Cardiac muscle cell (in vitro differentiated cells and primary cell): ENCODE data around the gene TPP1. TPM values are rescaled to one million over a fixed set of nuclear protein-coding genes. Genes with fewer than 3 reads are reported as not detected.

ENCODE experiments used
- DNase-seq, 2 donors: peaks; one replicate each; pipeline versions ENCODE4 v3.0.0 to v3.0.0-alpha.2; 2010 to 2017; ENCODE audit warnings: low read depth in 1 of 2, low spot score in 1 of 2
- H3K27ac ChIP-seq: fragments of 200-600 bp; sonication (generic); 2 replicates; pipeline ENCODE4 v1.5.1; 2016
- H3K27me3 ChIP-seq: fragments of 200-600 bp; sonication (generic); 2 replicates; pipeline ENCODE4 v1.6.0; 2016; ENCODE audit warnings: control low read depth
- H3K36me3 ChIP-seq: fragments of 200-600 bp; sonication (generic); 2 replicates; pipeline ENCODE4 v1.5.1; 2016; ENCODE audit warnings: control low read depth
- H3K4me1 ChIP-seq: fragments of 200-600 bp; sonication (generic); 2 replicates; pipeline ENCODE4 v1.8.1; 2017; ENCODE audit warnings: low read depth, mild to moderate bottlenecking, mixed run types
- H3K4me3 ChIP-seq: fragments of 200-600 bp; sonication (generic); 2 replicates; pipeline ENCODE4 v1.5.1; 2016; ENCODE audit warnings: mild to moderate bottlenecking
- H3K9me3 ChIP-seq: fragments of 200-600 bp; sonication (generic); 2 replicates; pipeline ENCODE4 v1.5.1; 2017; ENCODE audit warnings: low read depth, mild to moderate bottlenecking, control low read depth
- CTCF ChIP-seq: IDR thresholded peaks from 2 replicates; pipeline ENCODE4 v1.5.1; 2012; ENCODE audit warnings: low read depth, mild to moderate bottlenecking, low read length
- polyA plus RNA-seq: library from polyadenylated mRNA; unstranded; fragments of >200 nt; fragmentation: Nextera tagmentation; extraction: Ambion mirVana; gene quantifications from 2 replicates; pipeline ENCODE4 v1.2.1, GENCODE V29; 2016
- total RNA-seq: library from RNA; depleted of rRNA; stranded (reverse); fragments of >200 nt; gene quantifications from 2 replicates; pipeline ENCODE4 v1.2.3, GENCODE V29; 2016

Gene TPP1
- total and polyA plus RNA-seq, 2 experiments from 2014 or later, result 13.2 to 28.0 TPM

- no peaks in the 10 kb centered on the region for H3K27me3 ChIP-seq
- H3K36me3 ChIP-seq, result peaks cover 24% of the 10 kb centered on the region
- peaks cover 19% of the 10 kb centered on the region for H3K4me1 ChIP-seq
- H3K4me3 ChIP-seq, result no peak overlapping the region
- no peak for TF ChIP-seq CTCF
- no peaks in the 10 kb centered on the region for H3K9me3 ChIP-seq
- peak overlapping the region; percentile 56 for H3K27ac ChIP-seq
- no peak for DNase-seq
Observed at GRCh38 chr11:6596239-6596877, 22.9 kb downstream of the TPP1 start.

DNA sequence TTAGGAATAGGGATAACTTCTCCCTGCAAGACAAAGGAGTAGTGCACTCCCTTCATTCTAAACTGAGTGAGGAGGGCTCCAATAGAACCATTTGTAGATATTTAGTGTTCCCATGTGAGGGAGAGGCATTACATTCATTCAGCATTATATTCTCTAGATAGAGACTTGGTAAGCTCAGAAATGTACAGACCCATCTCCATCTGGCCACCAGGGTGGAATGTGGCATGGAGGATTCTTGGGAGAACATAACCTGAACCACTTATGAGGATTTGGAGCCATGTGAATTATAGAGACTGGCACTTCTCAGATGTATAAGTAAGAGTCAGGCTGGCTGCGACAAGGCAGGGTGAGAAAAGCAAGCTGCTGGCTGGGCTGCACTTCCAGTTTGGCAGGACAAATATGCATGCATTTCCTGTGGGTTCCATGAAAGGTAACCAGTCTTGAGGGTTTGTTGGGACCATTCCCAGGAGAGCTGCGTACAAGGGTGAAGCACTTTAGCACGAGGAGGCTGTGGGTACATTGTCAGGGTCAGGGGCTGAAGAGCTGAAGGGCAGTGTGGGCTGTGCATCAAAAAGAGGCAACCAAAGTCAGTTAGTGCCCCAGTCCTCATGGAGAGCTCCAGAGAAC is 25.0 kb downstream of the TPP1 start:
- no peak overlapping the region for H3K27ac ChIP-seq
- H3K9me3 ChIP-seq, result no peaks in the 10 kb centered on the region
- no peaks in the 10 kb centered on the region for H3K27me3 ChIP-seq
- H3K36me3 ChIP-seq, result peaks cover 5% of the 10 kb centered on the region
- peaks cover 19% of the 10 kb centered on the region for H3K4me1 ChIP-seq
- no peak for TF ChIP-seq CTCF
- DNase-seq, result no peak
- no peak overlapping the region for H3K4me3 ChIP-seq

- no peaks in the 10 kb centered on the region for H3K27me3 ChIP-seq
- no peaks in the 10 kb centered on the region for H3K4me1 ChIP-seq
- DNase-seq, result no peak
- H3K4me3 ChIP-seq, result no peak overlapping the region
- no peak for TF ChIP-seq CTCF
- H3K9me3 ChIP-seq, result no peaks in the 10 kb centered on the region
- no peak overlapping the region for H3K27ac ChIP-seq
- H3K36me3 ChIP-seq, result peaks cover 9% of the 10 kb centered on the region
Observed at GRCh38 chr11:6588018-6588417, 31.2 kb downstream of the TPP1 start.

DNA sequence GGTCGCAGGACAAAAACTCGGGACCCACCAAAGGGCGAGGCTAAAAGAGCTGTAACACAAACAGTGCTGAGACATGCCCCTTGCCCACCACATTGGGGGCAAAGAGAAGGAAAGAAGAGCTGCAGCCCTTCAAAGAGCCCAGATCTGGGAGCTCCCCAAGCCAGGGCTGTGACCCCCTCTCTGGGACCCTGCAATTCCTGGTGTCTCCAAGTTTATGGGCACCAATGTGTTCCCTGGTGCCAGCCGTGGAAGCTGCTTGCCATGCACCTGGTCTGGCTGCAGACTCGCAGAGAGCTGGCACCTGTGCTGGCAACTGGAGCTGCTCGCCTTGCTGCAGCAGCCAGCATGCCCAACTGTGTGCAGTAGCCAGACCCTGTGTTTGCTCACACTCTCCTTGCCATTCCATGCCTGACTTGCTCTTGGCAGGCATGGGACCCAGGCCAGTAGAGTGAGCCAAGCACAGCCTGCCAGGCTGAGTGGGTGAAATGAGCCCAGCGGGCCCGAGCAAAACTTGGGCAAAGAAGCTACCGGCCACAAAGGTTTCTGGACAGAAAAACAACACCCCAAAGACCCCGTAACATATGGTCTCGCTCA is 31.8 kb downstream of the TPP1 start:
- Histone ChIP-seq H3K4me3 (no peak overlapping the region), H3K36me3 (peaks cover 9% of the 10 kb centered on the region), H3K27ac (no peak overlapping the region), H3K9me3 (no peaks in the 10 kb centered on the region), H3K4me1 (no peaks in the 10 kb centered on the region), H3K27me3 (no peaks in the 10 kb centered on the region)
- no peak for TF ChIP-seq CTCF
- no peak for DNase-seq

DNA sequence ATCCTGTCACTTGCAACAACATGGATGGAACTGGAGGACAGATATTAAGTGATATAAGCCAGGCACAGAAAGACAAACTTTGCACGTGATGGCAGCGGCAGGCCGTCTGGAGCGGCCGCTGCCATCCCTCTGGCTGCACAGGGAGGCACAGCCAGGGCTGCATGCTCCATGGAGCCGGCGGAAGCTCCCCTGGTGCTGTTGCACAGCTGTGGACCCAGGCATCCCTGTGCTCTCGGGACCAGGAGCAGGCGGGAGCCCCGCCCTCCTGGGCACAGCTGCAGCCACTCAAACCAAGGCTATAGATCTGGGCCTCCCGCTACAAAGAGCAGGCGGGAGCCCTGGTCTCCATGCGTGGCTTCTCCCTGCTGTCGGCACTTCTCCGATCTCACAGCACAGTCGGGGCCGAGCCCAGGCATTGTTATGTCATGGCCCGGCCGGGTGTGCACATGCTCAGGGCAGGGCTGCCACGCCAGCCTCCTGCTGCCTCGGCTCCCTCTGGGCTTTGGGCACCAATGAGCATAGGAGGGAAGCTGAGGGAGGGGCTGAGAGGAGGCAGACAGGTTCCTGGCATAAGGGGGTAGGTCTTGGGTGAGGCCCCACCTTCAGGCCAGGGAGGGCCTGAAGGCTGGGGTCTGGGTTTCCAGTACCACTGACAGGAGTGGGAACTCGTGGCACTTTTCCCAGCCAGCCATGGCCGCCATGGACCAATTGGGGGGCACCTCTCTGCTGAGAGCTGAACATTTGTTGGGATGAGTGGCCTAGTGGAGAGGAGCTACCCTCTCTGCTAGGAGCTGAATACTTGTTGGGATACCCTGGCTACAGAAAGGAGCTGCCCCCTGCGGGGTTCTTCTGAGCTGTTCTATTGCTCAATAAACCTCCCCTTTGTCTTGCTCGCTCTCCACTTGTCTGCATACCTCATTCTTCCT is 32.5 kb downstream of the TPP1 start:
- Histone ChIP-seq H3K27me3 (no peaks in the 10 kb centered on the region), H3K36me3 (peaks cover 7% of the 10 kb centered on the region), H3K4me1 (no peaks in the 10 kb centered on the region), H3K9me3 (no peaks in the 10 kb centered on the region), H3K27ac (no peak overlapping the region), H3K4me3 (no peak overlapping the region)
- no peak for TF ChIP-seq CTCF
- peak in 1 of 2 donors; percentile 62 for DNase-seq
